GM19463 (cell line): ENCODE measurements around the gene ADORA2A.

Source experiments
- ATAC-seq: cut with Tn5 transposase; IDR thresholded peaks from one replicate; pipeline ENCODE4 v1.9.1; 2021; ENCODE audit warnings: mild to moderate bottlenecking, moderate library complexity; ENCODE audit not compliant: unreplicated experiment

ADORA2A gene

GRCh38 chr22:24431309-24432034 is 4.1 kb downstream of the ADORA2A start:
- no peak for ATAC-seq

- no peak for ATAC-seq
Measured at GRCh38 chr22:24432059-24432853, 4.9 kb downstream of the ADORA2A start.

GRCh38 chr22:24433001-24433827 is 5.8 kb downstream of the ADORA2A start:
- no peak for ATAC-seq

GRCh38 chr22:24433828-24434470 is 6.5 kb downstream of the ADORA2A start:
- peak; percentile 69 for ATAC-seq

GRCh38 chr22:24434471-24435322 is 7.3 kb downstream of the ADORA2A start:
- ATAC-seq = peak; percentile 53

GRCh38 chr22:24435323-24435645 is 7.9 kb downstream of the ADORA2A start:
- no peak for ATAC-seq

GRCh38 chr22:24435861-24436371 is 8.5 kb downstream of the ADORA2A start:
- no peak for ATAC-seq

GRCh38 chr22:24436553-24436952 is 9.2 kb downstream of the ADORA2A start:
- ATAC-seq = no peak

GRCh38 chr22:24437091-24437490 is 9.7 kb downstream of the ADORA2A start:
- no peak for ATAC-seq

GRCh38 chr22:24437741-24438328 is 10.4 kb downstream of the ADORA2A start:
- ATAC-seq = no peak

- no peak for ATAC-seq
Measured at GRCh38 chr22:24440270-24440717, 12.9 kb downstream of the ADORA2A start.

GRCh38 chr22:24440718-24441405 is 13.5 kb downstream of the ADORA2A start:
- ATAC-seq = no peak

- ATAC-seq = no peak
Measured at GRCh38 chr22:24441406-24442351, 14.3 kb downstream of the ADORA2A start.

- ATAC-seq = no peak
Measured at GRCh38 chr22:24442352-24442744, 14.9 kb downstream of the ADORA2A start.

GRCh38 chr22:24443668-24444067 is 16.3 kb downstream of the ADORA2A start:
- no peak for ATAC-seq

GRCh38 chr22:24444251-24444650 is 16.9 kb downstream of the ADORA2A start:
- ATAC-seq = no peak

- no peak for ATAC-seq
Measured at GRCh38 chr22:24444729-24445466, 17.5 kb downstream of the ADORA2A start.
